Fibroblast of mammary gland (primary cell): ENCODE data around the gene RBM23.

ENCODE experiments used
- DNase-seq: peaks from one replicate; pipeline ENCODE4 v3.0.0-alpha.2; 2010; ENCODE audit warnings: low read depth
- H3K4me3 ChIP-seq: 2 replicates; pipeline ENCODE4 v1.5.1; 2011; ENCODE audit warnings: low read depth, mild to moderate bottlenecking, low read length, moderate library complexity; ENCODE audit not compliant: control insufficient read depth
- CTCF ChIP-seq: conservative IDR thresholded peaks from 2 replicates; pipeline ENCODE4 v1.5.1; 2011; ENCODE audit warnings: low read depth, low read length, inconsistent platforms; ENCODE audit not compliant: control insufficient read depth, insufficient read depth

RBM23 gene

GRCh38 chr14:22887260-22887989 lies 31.5 kb downstream of the RBM23 start:
- TF ChIP-seq CTCF, result no peak
- peak overlapping the region; percentile 34 for H3K4me3 ChIP-seq
- DNase-seq, result peak; percentile 65

- peak; percentile 47 for DNase-seq
- TF ChIP-seq CTCF, result no peak
- peak overlapping the region; percentile 34 for H3K4me3 ChIP-seq
Observed at GRCh38 chr14:22886500-22887259, 32.3 kb downstream of the RBM23 start.

GRCh38 chr14:22885975-22886374 lies 33.0 kb downstream of the RBM23 start:
- no peak for DNase-seq
- TF ChIP-seq CTCF, result no peak
- no peak overlapping the region for H3K4me3 ChIP-seq

- no peak for DNase-seq
- H3K4me3 ChIP-seq, result no peak overlapping the region
- no peak for TF ChIP-seq CTCF
Observed at GRCh38 chr14:22884738-22885523, 34.0 kb downstream of the RBM23 start.

- TF ChIP-seq CTCF, result no peak
Observed at GRCh38 chr14:22884076-22884737, 34.7 kb downstream of the RBM23 start.

GRCh38 chr14:22883173-22883976 lies 35.6 kb downstream of the RBM23 start, which contains the start of gene REM2:
Gene REM2 (plus strand): TSS chr14:22883222. CDS start chr14:22883288, 66 bp downstream.
- TF ChIP-seq CTCF, result no peak
- no peak within 1 kb of the TSS for H3K4me3 ChIP-seq
- no peak for DNase-seq

More at GRCh38 chr14:22884076-22884737, 34.7 kb downstream of the RBM23 start:
- DNase-seq, result no peak
- no peak overlapping the region for H3K4me3 ChIP-seq
